ENCODE results near the gene AFF3. TPM values are rescaled to one million over a fixed set of nuclear protein-coding genes. Genes with fewer than 3 reads are reported as not detected.

Gene AFF3
- total RNA-seq, 1 experiment from 2014 or later: 0.22 TPM

DNA sequence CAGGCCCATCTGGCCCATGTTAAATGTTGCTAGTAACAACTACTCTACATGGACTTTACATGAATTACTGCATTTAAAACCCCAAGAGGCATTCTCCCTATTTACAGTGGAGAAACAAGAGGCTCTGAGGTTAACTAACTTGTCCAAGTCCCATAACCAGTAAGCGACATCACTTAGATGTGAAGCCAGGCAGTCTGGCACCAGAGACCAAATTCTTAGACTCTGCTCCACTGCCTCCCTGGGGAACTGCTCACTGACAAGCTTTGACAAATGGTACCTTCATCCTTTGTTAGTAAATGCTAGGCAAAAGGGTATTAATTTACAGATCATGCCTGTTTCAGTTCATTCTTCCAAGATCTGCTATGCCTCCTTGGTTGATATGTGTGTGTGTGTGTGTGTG, 124.8 kb downstream of the AFF3 start:
- no peak overlapping the region for H2BK15ac ChIP-seq (ENCODE audit: low read depth, low read length)
- H3K27me3 ChIP-seq (ENCODE audit: insufficient read depth, low read length): no peaks in the 10 kb centered on the region
- H4K20me1 ChIP-seq (ENCODE audit: control insufficient read depth, insufficient read depth, insufficient read length): no peaks in the 10 kb centered on the region
- H3K4me2 ChIP-seq (ENCODE audit: insufficient read depth, insufficient read length, low read length): no peak overlapping the region
- H3K23me2 ChIP-seq (ENCODE audit: insufficient read length, low read depth, low read length, poor library complexity, severe bottlenecking): no peaks in the 10 kb centered on the region
- no peak overlapping the region for H2BK5ac ChIP-seq (ENCODE audit: insufficient read length, low read length)
- no peak overlapping the region for H3K14ac ChIP-seq (ENCODE audit: insufficient read depth, low read length)
- no peaks in the 10 kb centered on the region for H3K79me2 ChIP-seq (ENCODE audit: insufficient read depth, low read length)
- no peak overlapping the region for H4K8ac ChIP-seq (replicated peaks; ENCODE audit: insufficient read length, low read depth, low read length)
- H3K56ac ChIP-seq (ENCODE audit: insufficient read length, low read depth, low read length): no peak overlapping the region
- peaks cover 9% of the 10 kb centered on the region for H3K27me3 Mint-ChIP-seq (ENCODE audit: low read depth)
- H3K4ac ChIP-seq (ENCODE audit: low read depth, low read length): no peak overlapping the region
- DNase-seq: no peak
- no peak overlapping the region for H4K5ac ChIP-seq (ENCODE audit: insufficient read length, low read depth, low read length)
- H3K23ac ChIP-seq (ENCODE audit: insufficient read length, low read depth, low read length): no peak overlapping the region
- H3K27ac ChIP-seq (ENCODE audit: insufficient read length, low read depth, low read length): no peak overlapping the region
- H3K9me3 ChIP-seq (ENCODE audit: control insufficient read depth, low read depth, low read length): no peaks in the 10 kb centered on the region
- H3K18ac ChIP-seq (ENCODE audit: insufficient read length, low read depth, low read length): no peak overlapping the region
- H3K9me3 Mint-ChIP-seq: no peaks in the 10 kb centered on the region
- WGBS (ENCODE audit: extremely low coverage, insufficient read length, low lambda C conversion rate): no CpG with 5 or more reads among the region's 1 CpG
- TF ChIP-seq, protein P1, sequence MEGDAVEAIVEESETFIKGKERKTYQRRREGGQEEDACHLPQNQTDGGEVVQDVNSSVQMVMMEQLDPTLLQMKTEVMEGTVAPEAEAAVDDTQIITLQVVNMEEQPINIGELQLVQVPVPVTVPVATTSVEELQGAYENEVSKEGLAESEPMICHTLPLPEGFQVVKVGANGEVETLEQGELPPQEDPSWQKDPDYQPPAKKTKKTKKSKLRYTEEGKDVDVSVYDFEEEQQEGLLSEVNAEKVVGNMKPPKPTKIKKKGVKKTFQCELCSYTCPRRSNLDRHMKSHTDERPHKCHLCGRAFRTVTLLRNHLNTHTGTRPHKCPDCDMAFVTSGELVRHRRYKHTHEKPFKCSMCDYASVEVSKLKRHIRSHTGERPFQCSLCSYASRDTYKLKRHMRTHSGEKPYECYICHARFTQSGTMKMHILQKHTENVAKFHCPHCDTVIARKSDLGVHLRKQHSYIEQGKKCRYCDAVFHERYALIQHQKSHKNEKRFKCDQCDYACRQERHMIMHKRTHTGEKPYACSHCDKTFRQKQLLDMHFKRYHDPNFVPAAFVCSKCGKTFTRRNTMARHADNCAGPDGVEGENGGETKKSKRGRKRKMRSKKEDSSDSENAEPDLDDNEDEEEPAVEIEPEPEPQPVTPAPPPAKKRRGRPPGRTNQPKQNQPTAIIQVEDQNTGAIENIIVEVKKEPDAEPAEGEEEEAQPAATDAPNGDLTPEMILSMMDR (conservative IDR thresholded peaks at IDR 0.05): no peak
- no peaks in the 10 kb centered on the region for H3K79me1 ChIP-seq (ENCODE audit: insufficient read depth, low read depth, low read length, poor library complexity, severe bottlenecking)
- no peak overlapping the region for H2BK20ac ChIP-seq (ENCODE audit: low read depth, low read length, poor library complexity, severe bottlenecking)
- no peak overlapping the region for H2BK120ac ChIP-seq (ENCODE audit: low read depth, low read length, poor library complexity, severe bottlenecking)
- no peak overlapping the region for H3K27ac Mint-ChIP-seq
- H3K4me1 ChIP-seq (ENCODE audit: insufficient read depth, low read length): no peaks in the 10 kb centered on the region
- H2AK5ac ChIP-seq (ENCODE audit: insufficient read length, low read length): no peak overlapping the region
- H3K9ac ChIP-seq (ENCODE audit: extremely low read depth, insufficient read length, low read length): no peak overlapping the region
- 0 out of 4 replicates have a peak, but pooled peaks cover 0 to 4% of the 10 kb centered on the region in 2 experiments for H3K4me1 Mint-ChIP-seq
- H3K4me3 Mint-ChIP-seq: no peak overlapping the region
- H4K91ac ChIP-seq (ENCODE audit: insufficient read length, low read depth, low read length): no peak overlapping the region
- H2AFZ ChIP-seq (ENCODE audit: low read length): no peak overlapping the region
- no peak overlapping the region for H3T11ph ChIP-seq (ENCODE audit: low read length)
- no peaks in the 10 kb centered on the region for H3K36me3 Mint-ChIP-seq (ENCODE audit: insufficient read depth in 1 of 3, low read depth in 3 of 3)
- H2BK12ac ChIP-seq (ENCODE audit: insufficient read length, low read depth, low read length): no peak overlapping the region
